Endothelial cell of umbilical vein (primary cell): Measurements from ENCODE around the gene ZIC4. TPM values are rescaled to one million over a fixed set of nuclear protein-coding genes. Genes with fewer than 3 reads are reported as not detected.

ENCODE experiments used
- BruUV-seq: library from RNA; stranded (reverse); fragments of 400-500 nt; replicated peaks from 2 replicates; lab custom pipeline; 2021; lab: Mats Ljungman, UMichigan
- CTCF ChIA-PET: fragments of 300-600, 350-600 bp; sonication (Branson Sonifier 250); formaldehyde crosslinking; loops from one replicate; lab custom pipeline; 2021; ENCODE audit warnings: antibody characterized with exemption, inconsistent platforms; lab: Charles Lee
- POLR2A ChIA-PET: fragments of 300-600, 350-600 bp; sonication (Branson Sonifier 250); formaldehyde crosslinking; loops from one replicate; lab custom pipeline; 2021; ENCODE audit warnings: antibody characterized with exemption, inconsistent platforms; lab: Charles Lee
- DNase-seq: peaks from one replicate; pipeline ENCODE4 v3.0.0-alpha.2; 2011; ENCODE audit warnings: low read depth, low spot score
- FAIRE-seq: peaks from 2 replicates; lab custom pipeline; 2011; peaks lifted over from hg19 to GRCh38; lab: Jason Lieb, UNC
- H2AFZ ChIP-seq: 2 replicates; pipeline ENCODE4 v1.6.0; 2012; ENCODE audit warnings: low read depth, low read length, control low read depth, inconsistent platforms
- H3K27ac ChIP-seq: 2 replicates; pipeline ENCODE4 v1.5.1; 2011; ENCODE audit warnings: low read depth, mild to moderate bottlenecking, control low read depth, low read length, moderate library complexity; ENCODE audit not compliant: insufficient read depth
- H3K27me3 ChIP-seq, 2 experiments: 2 replicates each; pipeline versions ENCODE4 v1.6.0 to v1.6.1; 2011; ENCODE audit warnings: low read length in 2 of 2, mixed read lengths in 1 of 2; ENCODE audit not compliant: control insufficient read depth in 2 of 2, insufficient read depth in 2 of 2
- H3K36me3 ChIP-seq, 2 experiments: 2 replicates in 1 of 2; 3 replicates in 1 of 2; pipeline ENCODE4 v1.5.1; 2011; ENCODE audit warnings: low read length in 2 of 2, mild to moderate bottlenecking in 1 of 2, moderate library complexity in 1 of 2; ENCODE audit not compliant: control insufficient read depth in 2 of 2, insufficient read depth in 2 of 2; ENCODE audit errors: extremely low read depth in 1 of 2
- H3K4me1 ChIP-seq: 3 replicates; pipeline ENCODE4 v1.5.1; 2011; ENCODE audit warnings: mild to moderate bottlenecking, low read length; ENCODE audit not compliant: control insufficient read depth, insufficient read depth; ENCODE audit errors: extremely low read depth
- H3K4me2 ChIP-seq: 2 replicates; pipeline ENCODE4 v1.6.1; 2011; ENCODE audit warnings: low read length, control low read depth, mixed read lengths; ENCODE audit not compliant: insufficient read depth
- H3K4me3 ChIP-seq, 3 experiments: fragments of 200-600 bp in 1 of 3; sonication (generic), shearing (Covaris generic) in 1 of 3; replicated peaks in 1 of 3; 2 replicates each; pipeline ENCODE4 v1.5.1; 2011 to 2016; ENCODE audit warnings: control low read depth in 3 of 3, low read length in 3 of 3, mild to moderate bottlenecking in 2 of 3, inconsistent platforms in 1 of 3, low read depth in 1 of 3, moderate library complexity in 1 of 3; ENCODE audit not compliant: insufficient read depth in 1 of 3
- H3K79me2 ChIP-seq: 2 replicates; pipeline ENCODE4 v1.6.0; 2012; ENCODE audit warnings: low read length, inconsistent platforms; ENCODE audit not compliant: control insufficient read depth, insufficient read depth
- H3K9ac ChIP-seq: replicated peaks from 2 replicates; pipeline ENCODE3; 2011; ENCODE audit warnings: low read length, control low read depth; ENCODE audit not compliant: insufficient read depth; ENCODE audit errors: extremely low read depth
- H3K9me1 ChIP-seq: replicated peaks from 3 replicates; pipeline ENCODE4 v1.6.0; 2011; ENCODE audit warnings: mild to moderate bottlenecking, low read length; ENCODE audit not compliant: control insufficient read depth, insufficient read depth; ENCODE audit errors: extremely low read depth
- H3K9me3 ChIP-seq: replicated peaks from 2 replicates; pipeline ENCODE4 v1.5.1; 2012; ENCODE audit warnings: low read length, inconsistent platforms; ENCODE audit not compliant: control insufficient read depth, insufficient read depth
- H4K20me1 ChIP-seq: replicated peaks from 2 replicates; pipeline ENCODE3; 2011; ENCODE audit warnings: mild to moderate bottlenecking, low read length; ENCODE audit not compliant: control insufficient read depth, insufficient read depth; ENCODE audit errors: extremely low read depth
- CTCF ChIP-seq, 2 donors: IDR thresholded peaks; 1 replicate in 1 of 2; 2 replicates in 1 of 2; pipeline ENCODE4 v1.5.1; 2011; ENCODE audit warnings: low read length in 2 of 2, mild to moderate bottlenecking in 2 of 2, moderate library complexity in 2 of 2, control low read depth in 1 of 2, inconsistent platforms in 1 of 2, low read depth in 1 of 2; ENCODE audit not compliant: insufficient read depth in 1 of 2; ENCODE audit errors: extremely low read depth in 1 of 2
- EZH2 ChIP-seq: IDR thresholded peaks from 2 replicates; pipeline ENCODE4 v1.6.1; 2012; ENCODE audit warnings: borderline replicate concordance, low read depth, mild to moderate bottlenecking, moderate library complexity, low read length, inconsistent platforms; ENCODE audit not compliant: severe bottlenecking
- FOS ChIP-seq: IDR thresholded peaks from 2 replicates; pipeline ENCODE4 v1.6.1; 2011; ENCODE audit warnings: mild to moderate bottlenecking, low read length, moderate library complexity, borderline replicate concordance; ENCODE audit not compliant: insufficient read depth
- GATA2 ChIP-seq: IDR thresholded peaks from 2 replicates; pipeline ENCODE4 v1.7.0; 2011; ENCODE audit warnings: low read depth, mild to moderate bottlenecking, moderate library complexity, mixed read lengths, low read length; ENCODE audit not compliant: insufficient read length, insufficient read depth
- JUN ChIP-seq: IDR thresholded peaks from 2 replicates; pipeline ENCODE4 v1.6.1; 2011; ENCODE audit warnings: borderline replicate concordance, low read depth; ENCODE audit not compliant: insufficient read length, insufficient read depth
- MAX ChIP-seq: IDR thresholded peaks from 2 replicates; pipeline ENCODE4 v1.6.1; 2011; ENCODE audit not compliant: insufficient read depth, insufficient read length
- MYC ChIP-seq: IDR thresholded peaks from one replicate; pipeline ENCODE4 v1.6.1; 2011; ENCODE audit warnings: mild to moderate bottlenecking, low read depth, low read length
- POLR2A ChIP-seq: IDR thresholded peaks from 2 replicates; pipeline ENCODE4 v1.6.1; 2012; ENCODE audit warnings: low read depth, mild to moderate bottlenecking, control low read depth, low read length
- POLR2AphosphoS5 ChIP-seq: IDR thresholded peaks from 2 replicates; pipeline ENCODE4 v1.6.1; 2012; ENCODE audit warnings: low read depth, mild to moderate bottlenecking, control low read depth, low read length, moderate library complexity; ENCODE audit not compliant: insufficient read depth
- dilution Hi-C: fragments of 300-500 bp; cut with MboI; formaldehyde crosslinking; loops from one replicate; pipeline ENCODE4 v1.15.0; 2019; ENCODE audit warnings: low sequenced_read_pairs; ENCODE audit not compliant: extremely low pct_ligation_motif_present
- intact Hi-C: fragments of 100-400 bp; cut with micrococcal nuclease; formaldehyde crosslinking; loops from one replicate; pipeline ENCODE4 v1.10.0; 2022
- polyA plus RNA-seq, 4 experiments: library from polyadenylated mRNA; depleted of rRNA in 3 of 4; stranded (reverse) in 3 of 4; unstranded in 1 of 4; fragments of >200 nt; gene quantifications; 2 replicates each; pipeline versions ENCODE4 v1.2.1 to v1.2.3, GENCODE V29; 2011 to 2012; ENCODE audit warnings: missing spikeins in 1 of 4
- total RNA-seq: library from RNA; stranded (reverse); gene quantifications from 2 replicates; pipeline ENCODE4 v1.2.3, GENCODE V29; 2021

The ZIC4 gene
- total and polyA plus RNA-seq, 2 donors (not counting 3 experiments of a cell fraction or from before 2014, with no cell fraction given), result not detected

- no peaks in the 10 kb centered on the region for H4K20me1 ChIP-seq
- H3K9me1 ChIP-seq, result no peaks in the 10 kb centered on the region
- no peak overlapping the region for H3K9ac ChIP-seq
- no peak overlapping the region for H3K27ac ChIP-seq
- DNase-seq, result no peak
- BruUV-seq, result no TSS peak
- H3K79me2 ChIP-seq, result no peaks in the 10 kb centered on the region
- no peak overlapping the region for H2AFZ ChIP-seq
- CTCF ChIA-PET, result no interaction called here
- H3K4me2 ChIP-seq, result no peak overlapping the region
- peaks cover 29 to 72% of the 10 kb centered on the region in 2 experiments for H3K27me3 ChIP-seq
- H3K9me3 ChIP-seq, result no peaks in the 10 kb centered on the region
- TF ChIP-seq JUN (no peak), FOS (no peak), MAX (no peak), POLR2AphosphoS5 (no peak), MYC (no peak), POLR2A (no peak)
- dilution Hi-C loops (no loop called here), intact Hi-C loops (no loop called here)
- FAIRE-seq, result no peak
- no peak overlapping the region for H3K4me3 ChIP-seq
- no peaks in the 10 kb centered on the region for H3K4me1 ChIP-seq
- H3K36me3 ChIP-seq, result no peaks in the 10 kb centered on the region
- POLR2A ChIA-PET, result no interaction called here
Measured at GRCh38 chr3:147428754-147429153, 22.4 kb upstream of the ZIC4 start.

- FAIRE-seq (no peak), DNase-seq (no peak)
- Histone ChIP-seq H3K27ac (no peak overlapping the region), H3K9me3 (no peaks in the 10 kb centered on the region), H4K20me1 (no peaks in the 10 kb centered on the region), H3K9ac (no peak overlapping the region), H3K4me3 (no peak overlapping the region), H3K4me1 (no peaks in the 10 kb centered on the region), H3K79me2 (no peaks in the 10 kb centered on the region), H3K36me3 (no peaks in the 10 kb centered on the region), H3K4me2 (no peak overlapping the region), H3K9me1 (no peaks in the 10 kb centered on the region), H3K27me3 (peaks cover 34 to 76% of the 10 kb centered on the region in 2 experiments), H2AFZ (no peak overlapping the region)
- CTCF ChIA-PET, result no interaction called here
- dilution Hi-C loops (no loop called here), intact Hi-C loops (no loop called here)
- no peak for TF ChIP-seq MYC
- no peak for TF ChIP-seq GATA2
- TF ChIP-seq FOS, result no peak
- TF ChIP-seq MAX, result no peak
- no peak for TF ChIP-seq POLR2AphosphoS5
- TF ChIP-seq JUN, result no peak
- TF ChIP-seq POLR2A, result no peak
- no peak for TF ChIP-seq CTCF (IDR thresholded peaks at IDR 0.05; ENCODE audit: extremely low read depth in 1 of 2, insufficient read depth in 1 of 2, low read depth in 1 of 2, low read length in 2 of 2)
- TF ChIP-seq EZH2, result no peak
- POLR2A ChIA-PET, result no interaction called here
- BruUV-seq, result no TSS peak
Measured at GRCh38 chr3:147428326-147428725, 22.0 kb upstream of the ZIC4 start.
